ENCODE data around the gene ACOX3.

DNA sequence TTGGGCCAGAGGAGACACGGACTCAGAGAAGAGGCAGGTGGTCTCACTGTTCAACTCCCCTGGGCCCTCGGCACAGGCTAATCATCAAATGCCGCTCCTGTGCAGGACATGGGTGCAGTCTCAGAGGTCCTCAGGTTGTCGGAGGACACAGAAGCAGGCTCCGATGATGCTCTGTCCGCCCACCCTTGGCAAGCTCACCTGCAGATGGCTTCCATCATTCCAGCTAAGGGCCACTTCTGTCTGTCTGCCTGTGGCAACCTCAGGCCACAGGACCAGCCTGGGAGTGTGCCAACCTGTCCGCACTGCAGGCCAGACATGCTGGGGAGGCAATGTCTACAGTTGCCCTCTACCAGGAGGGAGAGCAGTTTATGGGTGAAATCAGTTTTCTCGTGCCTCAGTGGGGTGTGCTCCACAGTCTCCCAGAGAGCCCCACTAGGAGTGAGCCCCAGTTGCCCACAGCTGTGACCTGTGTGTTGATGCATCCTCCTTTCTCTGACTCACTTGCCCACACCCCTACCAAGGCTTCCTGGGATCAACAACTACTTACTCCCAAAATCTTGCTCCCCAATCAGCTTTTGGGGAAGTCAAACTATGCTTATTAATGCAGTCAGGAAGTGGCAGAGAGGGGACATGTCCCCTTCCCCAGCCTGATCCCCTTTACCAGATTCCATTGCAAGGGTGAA, 115.1 kb downstream of the ACOX3 start:
- TF ChIP-seq, protein P1, sequence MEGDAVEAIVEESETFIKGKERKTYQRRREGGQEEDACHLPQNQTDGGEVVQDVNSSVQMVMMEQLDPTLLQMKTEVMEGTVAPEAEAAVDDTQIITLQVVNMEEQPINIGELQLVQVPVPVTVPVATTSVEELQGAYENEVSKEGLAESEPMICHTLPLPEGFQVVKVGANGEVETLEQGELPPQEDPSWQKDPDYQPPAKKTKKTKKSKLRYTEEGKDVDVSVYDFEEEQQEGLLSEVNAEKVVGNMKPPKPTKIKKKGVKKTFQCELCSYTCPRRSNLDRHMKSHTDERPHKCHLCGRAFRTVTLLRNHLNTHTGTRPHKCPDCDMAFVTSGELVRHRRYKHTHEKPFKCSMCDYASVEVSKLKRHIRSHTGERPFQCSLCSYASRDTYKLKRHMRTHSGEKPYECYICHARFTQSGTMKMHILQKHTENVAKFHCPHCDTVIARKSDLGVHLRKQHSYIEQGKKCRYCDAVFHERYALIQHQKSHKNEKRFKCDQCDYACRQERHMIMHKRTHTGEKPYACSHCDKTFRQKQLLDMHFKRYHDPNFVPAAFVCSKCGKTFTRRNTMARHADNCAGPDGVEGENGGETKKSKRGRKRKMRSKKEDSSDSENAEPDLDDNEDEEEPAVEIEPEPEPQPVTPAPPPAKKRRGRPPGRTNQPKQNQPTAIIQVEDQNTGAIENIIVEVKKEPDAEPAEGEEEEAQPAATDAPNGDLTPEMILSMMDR (IDR thresholded peaks at IDR 0.05), result no peak
- TF ChIP-seq POLR2A (IDR thresholded peaks at IDR 0.05), result no peak
- TF ChIP-seq EP300 (IDR thresholded peaks at IDR 0.05; ENCODE audit: low read depth), result no peak
- no peak for TF ChIP-seq POLR2AphosphoS5 (IDR thresholded peaks at IDR 0.05)
